Effector memory CD8-positive, alpha-beta T cell (primary cell): ENCODE results near the gene KRT35.

ENCODE experiments used
- ATAC-seq: fragments of 150-1000 bp; cut with Tn5 transposase; replicated peaks from 2 replicates; pipeline ENCODE4 v1.10.0; 2021; ENCODE audit warnings: mild to moderate bottlenecking, moderate library complexity
- DNase-seq, 3 experiments: peaks; one replicate each; pipeline ENCODE4 v3.0.0; 2021
- H3K27ac Mint-ChIP-seq, 2 donors: one replicate each; pipeline ENCODE4 v1.8.0; 2022; ENCODE audit warnings: mild to moderate bottlenecking in 2 of 2, mixed read lengths in 2 of 2, moderate library complexity in 2 of 2
- H3K27me3 Mint-ChIP-seq, 2 donors: one replicate each; pipeline ENCODE4 v1.8.0; 2022; ENCODE audit warnings: mixed read lengths in 2 of 2
- H3K36me3 Mint-ChIP-seq: one replicate; pipeline ENCODE4 v1.8.0; 2022; ENCODE audit warnings: mild to moderate bottlenecking, moderate library complexity, mixed read lengths; ENCODE audit not compliant: insufficient read depth
- H3K4me1 Mint-ChIP-seq, 2 donors: one replicate each; pipeline ENCODE4 v1.8.0; 2022; ENCODE audit warnings: low read depth in 2 of 2, mixed read lengths in 2 of 2
- H3K4me3 Mint-ChIP-seq, 2 donors: one replicate each; pipeline ENCODE4 v1.8.0; 2022; ENCODE audit warnings: mild to moderate bottlenecking in 2 of 2, mixed read lengths in 2 of 2, moderate library complexity in 2 of 2
- H3K9me3 Mint-ChIP-seq, 2 donors: one replicate each; pipeline ENCODE4 v1.8.0; 2022; ENCODE audit warnings: mixed read lengths in 2 of 2

Gene KRT35

DNA sequence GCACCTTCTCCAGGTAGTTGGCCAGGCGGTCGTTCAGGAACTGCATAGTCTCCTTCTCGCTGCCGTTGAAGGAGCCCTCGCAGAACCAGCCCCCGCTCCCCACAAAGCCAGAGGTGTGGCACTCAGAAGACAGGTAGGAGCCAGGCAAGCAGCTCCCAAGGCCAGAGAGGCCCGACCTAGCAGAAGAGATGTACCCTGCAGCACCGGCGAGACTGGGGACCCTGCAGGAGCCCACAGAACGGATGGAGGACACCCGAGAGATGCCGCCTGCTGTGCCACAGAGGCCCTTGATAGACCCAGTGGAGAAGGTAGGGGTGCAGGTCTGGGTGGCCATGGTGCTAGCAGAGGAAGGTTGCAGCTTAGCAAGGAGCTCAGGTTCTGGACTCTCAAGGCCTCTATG, 8.6 kb upstream of the KRT35 start, which contains the start of gene KRT36:
Gene KRT36, minus strand, starts transcription at position 380 of the 400 bp plus-strand sequence. Its CDS starts 46 bp downstream, at position 334.
- DNase-seq: no peak
- ATAC-seq: no peak
- Mint-ChIP-seq H3K27ac (peak within 1 kb of the TSS in 1 of 2 donors; percentile 59), H3K4me3 (no peak within 1 kb of the TSS), H3K4me1 (peaks cover 11 to 12% of the 10 kb centered on the region in 2 donors), H3K9me3 (no peaks in the 10 kb centered on the region), H3K36me3 (no peaks in the 10 kb centered on the region), H3K27me3 (peaks cover 14 to 17% of the 10 kb centered on the region in 2 donors)

DNA sequence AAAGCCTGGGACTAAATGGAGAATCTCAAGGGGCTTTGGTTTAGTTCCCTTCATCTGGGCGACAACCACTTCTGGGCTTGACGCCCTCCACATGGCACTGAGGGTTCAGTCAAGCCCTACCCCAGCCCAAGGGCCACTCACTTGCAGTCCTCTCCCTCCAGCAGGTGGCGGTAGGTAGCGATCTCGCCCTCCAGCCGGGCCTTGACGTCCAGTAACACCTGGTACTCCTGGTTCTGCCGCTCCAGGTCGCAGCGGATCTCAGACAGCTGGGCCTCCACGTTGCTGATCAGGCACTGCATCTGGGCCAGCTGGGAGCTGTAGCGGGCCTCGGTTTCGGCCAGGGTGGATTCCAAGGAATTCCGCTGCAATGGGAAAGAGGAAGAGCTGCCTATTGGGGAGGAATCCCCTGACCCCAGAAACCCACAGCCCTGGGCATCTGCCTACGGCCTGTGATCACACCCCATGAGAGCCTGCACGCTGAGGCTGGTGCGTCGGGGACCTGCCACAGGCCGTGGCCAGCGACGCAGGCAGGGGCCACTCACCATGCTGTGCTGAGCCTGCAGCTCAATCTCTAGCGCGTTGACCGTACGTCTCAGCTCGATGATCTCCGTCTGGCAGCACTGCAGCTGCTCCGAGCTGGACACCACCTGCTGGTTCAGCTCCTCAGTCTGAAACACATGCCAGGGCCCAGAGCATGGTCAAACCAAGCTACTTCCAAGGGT, 6.0 kb upstream of the KRT35 start:
- no peak overlapping the region for H3K4me3 Mint-ChIP-seq
- no peak for ATAC-seq

DNA sequence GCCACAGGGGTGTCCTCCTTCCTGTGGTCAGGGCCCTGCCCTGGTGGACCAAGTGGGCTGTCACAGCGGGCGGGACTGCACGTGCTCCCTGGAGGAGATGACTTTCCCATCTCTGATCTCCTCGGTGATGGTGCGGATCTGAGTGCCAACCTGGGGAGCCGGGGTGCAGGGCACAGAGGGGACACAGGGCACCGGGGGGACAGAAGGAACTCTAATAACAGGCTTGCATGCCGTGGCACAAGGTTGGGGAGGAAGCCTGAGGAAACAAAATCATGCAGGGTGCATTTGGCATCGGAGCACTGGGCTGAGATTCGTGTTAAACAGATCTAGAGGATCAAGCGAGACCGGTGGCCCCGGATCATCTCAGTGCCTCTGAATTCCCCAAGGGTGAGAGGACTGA, 5.4 kb upstream of the KRT35 start:
- peaks cover 10 to 11% of the 10 kb centered on the region in 2 donors for H3K4me1 Mint-ChIP-seq
- H3K4me3 Mint-ChIP-seq: no peak overlapping the region
- DNase-seq: no peak
- peaks cover 23 to 26% of the 10 kb centered on the region in 2 donors for H3K27me3 Mint-ChIP-seq
- H3K36me3 Mint-ChIP-seq: no peaks in the 10 kb centered on the region
- H3K9me3 Mint-ChIP-seq: no peaks in the 10 kb centered on the region
- no peak overlapping the region for H3K27ac Mint-ChIP-seq
- ATAC-seq: no peak

More for the DNA sequence above, 6.0 kb upstream of the KRT35 start:
- DNase-seq: peak; percentile 11 to 16 (median 16)
- peaks cover 23 to 26% of the 10 kb centered on the region in 2 donors for H3K27me3 Mint-ChIP-seq
- H3K4me1 Mint-ChIP-seq: peaks cover 10 to 11% of the 10 kb centered on the region in 2 donors
- no peaks in the 10 kb centered on the region for H3K36me3 Mint-ChIP-seq
- H3K9me3 Mint-ChIP-seq: no peaks in the 10 kb centered on the region
- H3K27ac Mint-ChIP-seq: no peak overlapping the region

DNA sequence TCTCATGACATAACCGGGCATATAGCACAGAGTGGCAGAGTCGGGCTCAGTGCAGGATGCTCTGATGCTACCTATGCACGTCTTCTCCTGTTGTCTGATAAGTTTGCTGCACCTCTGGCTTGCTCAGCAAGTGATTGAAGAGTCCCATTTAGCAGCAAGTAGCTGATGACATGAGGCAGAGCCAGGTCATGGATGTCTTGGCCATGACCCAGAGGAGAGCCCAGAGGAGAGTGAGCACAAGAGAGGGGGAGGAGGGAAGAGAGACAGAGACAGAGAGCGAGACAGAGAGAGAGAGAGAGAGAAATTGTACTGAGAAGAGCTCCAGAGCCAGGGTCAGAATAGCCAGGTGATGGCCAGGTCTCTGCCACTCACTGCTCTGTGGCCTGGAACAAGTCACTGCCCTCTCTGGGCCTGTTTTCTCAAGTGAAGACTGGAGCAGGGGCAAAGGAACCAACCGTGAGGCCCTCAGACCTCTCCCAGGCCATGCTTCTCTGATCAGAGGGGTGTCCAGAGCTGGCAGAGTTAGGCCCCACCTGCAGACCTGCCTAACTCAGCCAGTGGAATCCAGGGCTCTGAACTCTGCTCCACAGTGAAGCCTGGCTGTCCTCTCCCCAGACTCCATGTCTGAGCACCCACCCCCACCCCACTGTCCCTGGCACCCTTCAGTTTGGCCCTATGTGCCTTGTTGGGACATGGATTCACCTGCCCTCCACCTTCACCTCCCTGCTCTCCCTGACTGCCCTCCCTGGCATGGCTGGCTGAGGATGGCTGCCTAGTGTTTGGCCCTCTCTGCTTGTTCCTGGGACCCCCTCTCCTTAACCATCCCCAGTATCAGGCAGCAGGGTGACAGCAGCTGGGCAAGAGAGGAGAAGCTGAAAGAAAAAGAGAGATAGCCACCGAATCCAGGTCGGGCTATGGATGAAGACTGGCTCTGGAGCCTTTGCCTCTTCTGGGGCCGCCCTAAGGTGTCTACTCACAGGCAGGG, 4.3 kb upstream of the KRT35 start:
- H3K9me3 Mint-ChIP-seq: no peaks in the 10 kb centered on the region
- ATAC-seq: no peak
- DNase-seq: no peak

DNA sequence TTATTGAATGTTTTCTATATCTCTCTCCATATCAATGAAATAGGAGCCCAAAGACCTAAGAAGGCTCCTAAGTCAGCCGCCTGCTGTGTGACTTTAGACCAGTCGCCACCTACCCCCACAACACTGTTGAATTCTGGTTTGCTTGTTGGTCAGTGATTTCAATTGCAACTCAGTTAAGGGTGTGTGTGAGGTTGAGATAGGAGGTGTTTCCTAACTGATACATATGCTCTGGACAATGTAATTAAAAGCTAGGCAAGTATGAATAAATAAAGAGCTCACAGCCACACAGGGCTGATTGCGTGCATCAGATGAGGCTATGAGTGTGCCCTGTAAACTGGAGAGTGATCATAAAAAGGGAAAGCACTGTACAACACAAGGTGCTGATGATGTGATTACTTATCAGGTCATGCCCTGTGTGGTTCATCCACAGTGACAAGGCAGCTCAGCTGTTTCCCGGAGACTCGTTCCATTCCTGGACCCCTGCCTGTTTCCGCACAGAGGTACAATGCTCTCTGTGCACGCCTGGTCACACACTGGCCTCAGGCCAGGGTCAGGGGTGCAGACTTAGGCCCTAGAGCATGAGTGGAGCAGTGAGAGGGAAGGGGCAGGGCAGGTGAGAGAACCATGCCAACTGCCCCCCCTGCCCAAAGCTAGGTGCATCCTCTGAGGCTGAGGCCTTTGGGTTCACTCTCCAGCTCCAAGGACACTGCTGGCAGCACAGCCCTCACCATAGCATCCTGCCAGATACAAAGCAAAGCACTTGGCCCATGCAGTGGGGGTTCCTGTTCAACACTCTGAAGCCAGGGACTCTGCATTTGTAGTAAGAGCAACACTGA, 3.3 kb upstream of the KRT35 start:
- H3K9me3 Mint-ChIP-seq: no peaks in the 10 kb centered on the region
- no peak for ATAC-seq
- peaks cover 3% of the 10 kb centered on the region in 2 donors for H3K4me1 Mint-ChIP-seq
- DNase-seq: no peak
- H3K36me3 Mint-ChIP-seq: no peaks in the 10 kb centered on the region
- peak overlapping the region in 1 of 2 donors; percentile 47 for H3K27ac Mint-ChIP-seq
- H3K27me3 Mint-ChIP-seq: peaks cover 17 to 26% of the 10 kb centered on the region in 2 donors
- H3K4me3 Mint-ChIP-seq: no peak overlapping the region

More for the DNA sequence above, 4.3 kb upstream of the KRT35 start:
- Mint-ChIP-seq H3K4me3 (no peak overlapping the region), H3K4me1 (peaks cover 5 to 7% of the 10 kb centered on the region in 2 donors), H3K27me3 (peaks cover 17 to 26% of the 10 kb centered on the region in 2 donors), H3K36me3 (no peaks in the 10 kb centered on the region), H3K27ac (no peak overlapping the region)

DNA sequence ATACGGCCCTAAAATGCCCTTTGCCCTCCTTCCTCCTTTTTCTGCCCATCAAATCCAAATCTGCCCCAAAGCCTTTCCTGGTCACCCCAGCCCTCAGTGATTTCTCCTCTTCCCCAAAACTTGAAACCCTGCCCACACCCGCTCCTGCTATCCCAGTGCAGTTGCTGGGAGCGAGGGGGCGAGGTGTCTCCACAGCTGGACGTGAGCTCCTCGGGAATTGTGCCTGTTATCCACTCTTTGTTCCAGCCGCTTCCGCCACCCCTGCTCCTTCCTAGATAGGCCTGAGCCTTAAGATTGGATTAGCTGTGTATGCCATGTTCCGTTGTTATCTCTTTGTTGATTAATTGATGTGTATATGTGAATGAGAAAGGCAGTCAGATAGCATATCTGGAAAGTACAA, 2.6 kb upstream of the KRT35 start:
- peak overlapping the region in 1 of 2 donors; percentile 47 for H3K27ac Mint-ChIP-seq
- no peaks in the 10 kb centered on the region for H3K36me3 Mint-ChIP-seq
- ATAC-seq (no peak), DNase-seq (no peak)
- H3K4me3 Mint-ChIP-seq: no peak overlapping the region
- peaks cover 17 to 26% of the 10 kb centered on the region in 2 donors for H3K27me3 Mint-ChIP-seq
- H3K9me3 Mint-ChIP-seq: no peaks in the 10 kb centered on the region
- H3K4me1 Mint-ChIP-seq: peaks cover 3% of the 10 kb centered on the region in 2 donors

DNA sequence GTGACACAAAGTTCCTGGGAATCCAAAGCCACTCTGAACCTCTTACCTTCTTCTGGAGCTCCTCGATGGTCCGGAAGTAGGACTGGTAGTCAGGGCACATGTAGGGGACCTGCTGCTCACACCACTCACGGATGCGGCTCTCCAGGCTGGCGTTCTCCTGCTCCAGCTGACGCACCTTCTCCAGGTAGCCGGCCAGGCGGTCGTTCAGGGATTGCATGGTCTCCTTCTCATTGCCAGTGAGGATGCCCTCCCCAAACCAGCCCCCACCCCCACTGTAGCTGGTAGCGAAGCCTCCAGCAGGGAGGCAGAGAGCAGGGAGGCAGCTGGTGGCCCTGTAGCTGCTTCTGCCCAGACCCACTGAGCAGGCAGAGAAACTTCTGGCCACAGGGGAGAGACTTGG, 370 bp downstream of the KRT35 start:
- no peak overlapping the region for H3K4me3 Mint-ChIP-seq
- H3K4me1 Mint-ChIP-seq: no peaks in the 10 kb centered on the region
- H3K27ac Mint-ChIP-seq: no peak overlapping the region
- no peak for DNase-seq
- H3K36me3 Mint-ChIP-seq: no peaks in the 10 kb centered on the region
- H3K9me3 Mint-ChIP-seq: no peaks in the 10 kb centered on the region
- peaks cover 12% of the 10 kb centered on the region in 2 donors for H3K27me3 Mint-ChIP-seq
- ATAC-seq: no peak

DNA sequence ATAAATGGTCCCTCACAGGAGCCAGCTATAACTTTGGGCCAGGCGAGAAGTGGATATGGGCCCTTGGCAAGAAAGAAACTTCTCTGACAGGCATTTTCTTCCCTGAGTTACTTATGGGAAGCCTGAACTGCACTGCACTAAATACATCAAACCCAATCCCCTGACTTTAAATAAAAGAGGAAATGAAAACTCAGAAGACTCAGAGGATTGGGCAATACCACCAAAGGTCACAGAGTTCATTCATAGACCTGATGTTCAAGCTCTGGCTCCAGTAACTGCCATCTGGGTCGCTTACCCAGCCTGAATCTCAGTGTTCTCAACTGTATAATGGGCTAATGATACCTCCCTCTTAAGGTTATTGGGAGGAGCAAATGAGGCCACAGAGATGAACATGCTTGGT, 815 bp downstream of the KRT35 start:
- H3K9me3 Mint-ChIP-seq: no peaks in the 10 kb centered on the region
- H3K4me3 Mint-ChIP-seq: no peak overlapping the region
- H3K4me1 Mint-ChIP-seq: no peaks in the 10 kb centered on the region
- DNase-seq: no peak
- ATAC-seq: no peak
- H3K36me3 Mint-ChIP-seq: no peaks in the 10 kb centered on the region
- H3K27ac Mint-ChIP-seq: peak overlapping the region in 1 of 2 donors; percentile 10
- peaks cover 11 to 12% of the 10 kb centered on the region in 2 donors for H3K27me3 Mint-ChIP-seq

DNA sequence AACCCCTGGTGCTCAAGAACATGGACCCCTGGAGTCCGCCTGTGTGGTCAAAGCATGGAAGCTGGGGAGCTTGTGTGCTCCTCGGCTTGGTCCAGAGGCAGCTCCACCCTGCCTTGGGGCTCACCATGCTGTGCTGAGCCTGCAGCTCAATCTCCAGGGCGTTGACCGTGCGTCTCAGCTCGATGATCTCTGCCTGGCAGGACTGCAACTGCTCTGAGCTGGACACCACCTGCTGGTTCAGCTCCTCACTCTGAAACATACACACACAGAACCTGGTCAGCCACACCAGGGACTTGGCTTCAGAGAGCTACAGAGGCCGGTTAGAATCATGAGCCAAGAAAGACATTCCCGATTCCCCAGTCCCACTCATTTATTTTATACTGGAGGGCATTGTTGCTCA, 2.7 kb downstream of the KRT35 start:
- Mint-ChIP-seq H3K27ac (no peak overlapping the region), H3K4me1 (no peaks in the 10 kb centered on the region), H3K36me3 (no peaks in the 10 kb centered on the region), H3K4me3 (no peak overlapping the region), H3K27me3 (peaks cover under 1% of the 10 kb centered on the region in 2 donors), H3K9me3 (no peaks in the 10 kb centered on the region)
- ATAC-seq (no peak), DNase-seq (no peak)

DNA sequence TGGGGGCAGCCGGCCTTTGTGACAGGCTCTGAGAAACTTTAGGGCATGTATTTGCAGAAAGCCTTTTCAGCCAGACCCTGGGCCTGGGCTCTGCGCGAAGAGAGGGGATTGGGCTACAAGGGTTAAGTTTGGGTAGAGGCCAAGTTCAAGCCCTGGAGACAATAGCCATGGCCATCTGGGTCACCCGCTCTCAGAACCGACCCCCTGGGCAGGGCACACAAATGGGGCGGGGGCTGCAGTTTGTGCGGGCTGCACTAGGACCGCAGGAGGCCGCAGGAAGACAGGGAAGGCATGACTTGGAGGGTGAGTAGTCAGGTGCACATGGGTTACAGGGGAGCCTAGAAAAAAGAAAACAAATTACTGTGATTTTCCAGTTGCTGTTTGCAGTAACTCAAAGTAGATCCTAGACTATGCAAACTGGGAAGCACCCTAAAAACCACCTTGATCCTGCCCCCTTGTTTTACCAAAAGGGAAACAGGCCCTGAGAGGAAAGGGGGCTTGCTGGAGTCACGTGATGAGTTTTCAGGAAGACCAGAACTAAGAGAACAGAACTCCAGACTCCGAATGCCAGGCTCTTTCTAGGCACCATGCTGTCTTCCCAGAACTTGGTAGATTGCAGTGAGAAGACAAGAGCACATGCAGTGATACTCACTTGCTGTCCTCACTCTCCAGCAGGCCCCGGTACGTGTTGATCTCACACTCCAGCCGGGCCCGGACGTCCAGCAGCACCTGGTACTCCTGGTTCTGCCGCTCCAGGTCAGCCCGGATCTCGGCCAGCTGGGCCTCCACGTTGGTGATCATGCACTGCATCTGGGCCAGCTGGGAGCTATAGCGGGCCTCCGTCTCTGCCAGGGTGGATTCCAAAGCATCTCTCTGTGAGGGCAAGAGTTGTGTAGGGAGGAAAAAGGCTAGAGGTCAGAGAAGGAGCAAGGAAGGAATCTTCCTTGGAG, 3.8 kb downstream of the KRT35 start:
- DNase-seq (no peak), ATAC-seq (no peak)
- Mint-ChIP-seq H3K27me3 (peaks cover 0 to 6% of the 10 kb centered on the region in 2 donors), H3K27ac (peak overlapping the region; percentile 32 to 81), H3K9me3 (no peaks in the 10 kb centered on the region), H3K36me3 (no peaks in the 10 kb centered on the region), H3K4me3 (no peak overlapping the region), H3K4me1 (no peaks in the 10 kb centered on the region)

DNA sequence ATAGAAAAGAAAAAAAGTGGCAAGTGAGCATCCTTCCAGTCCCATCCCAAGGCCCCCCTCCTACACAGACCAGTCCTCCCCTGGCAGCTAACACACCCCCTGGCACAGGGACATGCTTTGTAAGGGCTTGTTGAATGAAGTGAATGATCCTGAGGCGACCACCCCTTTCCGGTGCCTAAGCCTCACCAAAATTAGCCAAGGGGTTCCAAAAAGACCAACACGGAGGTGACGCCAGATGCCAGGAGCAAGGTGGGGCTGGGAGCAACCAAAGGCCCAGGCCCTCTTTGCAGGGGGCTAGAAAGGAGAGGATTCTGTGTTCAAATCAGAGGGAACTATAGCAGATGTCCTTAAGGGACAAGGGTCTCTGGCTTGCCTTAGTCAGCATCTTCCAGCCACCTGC, 5.5 kb downstream of the KRT35 start:
- Mint-ChIP-seq H3K27me3 (peaks cover 0 to 12% of the 10 kb centered on the region in 2 donors), H3K36me3 (no peaks in the 10 kb centered on the region), H3K9me3 (no peaks in the 10 kb centered on the region), H3K27ac (no peak overlapping the region), H3K4me3 (no peak overlapping the region), H3K4me1 (no peaks in the 10 kb centered on the region)
- DNase-seq: no peak
- ATAC-seq: no peak

DNA sequence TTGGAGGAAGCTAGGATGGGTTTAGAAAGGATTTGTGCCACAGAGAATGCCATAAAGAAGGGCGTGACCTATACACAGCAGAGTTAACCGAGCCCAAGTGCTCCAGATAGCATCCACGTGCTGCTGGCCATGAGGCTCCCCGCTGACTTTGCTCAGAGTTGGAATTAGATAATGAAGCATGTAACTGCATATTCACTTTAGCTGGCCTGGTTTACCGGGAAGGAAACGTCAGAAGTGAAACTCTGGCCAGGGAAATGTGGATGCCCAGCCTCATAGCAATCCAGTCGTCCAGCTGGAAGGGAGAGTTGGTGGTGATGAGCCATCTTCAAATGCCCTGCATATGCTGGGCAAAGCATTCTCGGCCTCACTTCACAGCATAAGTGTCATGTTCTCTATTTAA, 6.1 kb downstream of the KRT35 start:
- no peaks in the 10 kb centered on the region for H3K4me1 Mint-ChIP-seq
- peak overlapping the region in 1 of 2 donors; percentile 16 for H3K27ac Mint-ChIP-seq
- no peaks in the 10 kb centered on the region for H3K36me3 Mint-ChIP-seq
- H3K27me3 Mint-ChIP-seq: peaks cover 0 to 12% of the 10 kb centered on the region in 2 donors
- no peak for ATAC-seq
- no peaks in the 10 kb centered on the region for H3K9me3 Mint-ChIP-seq
- no peak for DNase-seq
- H3K4me3 Mint-ChIP-seq: no peak overlapping the region
